H9 (cell line): Measurements from ENCODE around the gene SH3BGRL3. TPM values are rescaled to one million over a fixed set of nuclear protein-coding genes. Genes with fewer than 3 reads are reported as not detected.

Experiments
- DNase-seq: peaks from one replicate; pipeline ENCODE4 v3.0.0-alpha.2; 2017
- H2AFZ ChIP-seq: one replicate; pipeline ENCODE4 v1.6.1; 2013; ENCODE audit warnings: mild to moderate bottlenecking, low read length, control low read depth, moderate library complexity
- H2AK5ac ChIP-seq: 2 replicates; pipeline ENCODE4 v1.6.1; 2013; ENCODE audit warnings: low read length, control low read depth, mixed read lengths; ENCODE audit not compliant: insufficient read length
- H2BK120ac ChIP-seq: one replicate; pipeline ENCODE4 v1.6.1; 2013; ENCODE audit warnings: low read depth, mild to moderate bottlenecking, low read length, control low read depth, inconsistent platforms; ENCODE audit not compliant: poor library complexity, severe bottlenecking
- H2BK12ac ChIP-seq: 2 replicates; pipeline ENCODE4 v1.6.1; 2013; ENCODE audit warnings: low read length, control low read depth, mixed read lengths, low read depth; ENCODE audit not compliant: insufficient read length
- H2BK15ac ChIP-seq: 2 replicates; pipeline ENCODE4 v1.6.1; 2013; ENCODE audit warnings: low read depth, low read length, control low read depth
- H2BK20ac ChIP-seq: one replicate; pipeline ENCODE4 v1.6.1; 2013; ENCODE audit warnings: low read depth, mild to moderate bottlenecking, low read length, control low read depth, inconsistent platforms; ENCODE audit not compliant: poor library complexity, severe bottlenecking
- H2BK5ac ChIP-seq: 2 replicates; pipeline ENCODE4 v1.6.1; 2013; ENCODE audit warnings: low read length, control low read depth, mixed read lengths; ENCODE audit not compliant: insufficient read length
- H3K14ac ChIP-seq: 2 replicates; pipeline ENCODE4 v1.6.1; 2013; ENCODE audit warnings: low read length, control low read depth; ENCODE audit not compliant: insufficient read depth
- H3K18ac ChIP-seq: 2 replicates; pipeline ENCODE4 v1.6.1; 2013; ENCODE audit warnings: low read depth, mild to moderate bottlenecking, mixed read lengths, low read length, control low read depth; ENCODE audit not compliant: insufficient read length
- H3K23ac ChIP-seq: 2 replicates; pipeline ENCODE4 v1.6.1; 2013; ENCODE audit warnings: low read length, control low read depth, mixed read lengths, low read depth; ENCODE audit not compliant: insufficient read length
- H3K23me2 ChIP-seq: 2 replicates; pipeline ENCODE4 v1.6.1; 2013; ENCODE audit warnings: low read depth, mild to moderate bottlenecking, mixed read lengths, low read length, control low read depth; ENCODE audit not compliant: insufficient read length, poor library complexity, severe bottlenecking
- H3K27ac ChIP-seq: 2 replicates; pipeline ENCODE4 v1.5.1; 2013; ENCODE audit warnings: low read length, control low read depth, mixed read lengths, low read depth; ENCODE audit not compliant: insufficient read length
- H3K27me3 ChIP-seq: 2 replicates; pipeline ENCODE4 v1.6.1; 2013; ENCODE audit warnings: low read length, control low read depth, inconsistent platforms; ENCODE audit not compliant: insufficient read depth
- H3K4ac ChIP-seq: 2 replicates; pipeline ENCODE4 v1.6.1; 2013; ENCODE audit warnings: low read depth, mild to moderate bottlenecking, control low read depth, inconsistent platforms, low read length, moderate library complexity
- H3K4me1 ChIP-seq: 2 replicates; pipeline ENCODE4 v1.6.1; 2013; ENCODE audit warnings: low read length, control low read depth, inconsistent platforms; ENCODE audit not compliant: insufficient read depth
- H3K4me2 ChIP-seq: 2 replicates; pipeline ENCODE4 v1.6.1; 2013; ENCODE audit warnings: low read length, control low read depth, mixed read lengths; ENCODE audit not compliant: insufficient read length, insufficient read depth
- H3K56ac ChIP-seq: 2 replicates; pipeline ENCODE4 v1.6.1; 2013; ENCODE audit warnings: low read depth, mild to moderate bottlenecking, mixed read lengths, low read length, control low read depth; ENCODE audit not compliant: insufficient read length
- H3K79me1 ChIP-seq: 2 replicates; pipeline ENCODE4 v1.6.1; 2013; ENCODE audit warnings: low read depth, mild to moderate bottlenecking, moderate library complexity, low read length, control low read depth, inconsistent platforms; ENCODE audit not compliant: insufficient read depth, poor library complexity, severe bottlenecking
- H3K79me2 ChIP-seq: 2 replicates; pipeline ENCODE4 v1.6.1; 2013; ENCODE audit warnings: low read length, control low read depth, inconsistent platforms; ENCODE audit not compliant: insufficient read depth
- H3K9ac ChIP-seq: 2 replicates; pipeline ENCODE4 v1.6.1; 2013; ENCODE audit warnings: low read length, control low read depth, mixed read lengths; ENCODE audit not compliant: insufficient read length; ENCODE audit errors: extremely low read depth
- H3K9me3 ChIP-seq: one replicate; pipeline ENCODE4 v1.6.1; 2013; ENCODE audit warnings: low read depth, low read length, inconsistent platforms; ENCODE audit not compliant: control insufficient read depth
- H3T11ph ChIP-seq: one replicate; pipeline ENCODE4 v1.6.1; 2013; ENCODE audit warnings: mild to moderate bottlenecking, low read length, control low read depth, inconsistent platforms
- H4K20me1 ChIP-seq: one replicate; pipeline ENCODE4 v1.6.1; 2013; ENCODE audit not compliant: control insufficient read depth, insufficient read length, insufficient read depth
- H4K5ac ChIP-seq: 2 replicates; pipeline ENCODE4 v1.6.1; 2013; ENCODE audit warnings: low read depth, mild to moderate bottlenecking, mixed read lengths, low read length, control low read depth; ENCODE audit not compliant: insufficient read length
- H4K8ac ChIP-seq: replicated peaks from 2 replicates; pipeline ENCODE4 v1.6.1; 2013; ENCODE audit warnings: low read length, control low read depth, mixed read lengths, low read depth; ENCODE audit not compliant: insufficient read length
- H4K91ac ChIP-seq: 2 replicates; pipeline ENCODE4 v1.6.1; 2013; ENCODE audit warnings: low read depth, mild to moderate bottlenecking, moderate library complexity, mixed read lengths, low read length, control low read depth; ENCODE audit not compliant: insufficient read length
- H3K27ac Mint-ChIP-seq, 3 experiments: 2 replicates in 2 of 3; 3 replicates in 1 of 3; pipeline ENCODE4 v1.8.0; 2020 to 2021; ENCODE audit warnings: mixed read lengths in 3 of 3, mild to moderate bottlenecking in 1 of 3, moderate library complexity in 1 of 3
- H3K27me3 Mint-ChIP-seq: 2 replicates; pipeline ENCODE4 v1.8.0; 2021; ENCODE audit warnings: low read depth, mild to moderate bottlenecking, moderate library complexity, mixed read lengths
- H3K36me3 Mint-ChIP-seq, 3 experiments: 2 replicates in 2 of 3; 3 replicates in 1 of 3; pipeline ENCODE4 v1.8.0; 2020 to 2021; ENCODE audit warnings: low read depth in 3 of 3, mixed read lengths in 3 of 3; ENCODE audit not compliant: insufficient read depth in 1 of 3
- H3K4me1 Mint-ChIP-seq, 2 experiments: 2 replicates each; pipeline ENCODE4 v1.8.0; 2020; ENCODE audit warnings: mixed read lengths in 2 of 2
- H3K4me3 Mint-ChIP-seq, 2 experiments: 2 replicates in 1 of 2; 3 replicates in 1 of 2; pipeline ENCODE4 v1.8.0; 2020 to 2021; ENCODE audit warnings: mild to moderate bottlenecking in 2 of 2, mixed read lengths in 2 of 2, moderate library complexity in 1 of 2
- H3K9me3 Mint-ChIP-seq, 2 experiments: 2 replicates in 1 of 2; 3 replicates in 1 of 2; pipeline ENCODE4 v1.8.0; 2020; ENCODE audit warnings: mild to moderate bottlenecking in 2 of 2, mixed read lengths in 2 of 2, moderate library complexity in 1 of 2
- WGBS: extraction: QIAGEN DNeasy Blood & Tissue Kit; methylation state at CpG from one replicate; pipeline ENCODE4 v1.1.7; 2013; ENCODE audit warnings: missing lambda C conversion rate, low lambda C conversion rate, mixed read lengths; ENCODE audit not compliant: insufficient read length; ENCODE audit errors: extremely low coverage; 5-methylcytosine and 5-hydroxymethylcytosine counted together
- total RNA-seq: library from RNA; stranded (reverse); gene quantifications from 2 replicates; pipeline ENCODE4 v1.2.1, GENCODE V29; 2021
- TF ChIP-seq, protein P1 (sequence below): fragments of 200-600 bp; sonication (generic); conservative IDR thresholded peaks from 3 replicates; pipeline ENCODE4 v1.8.0; 2021; ENCODE audit warnings: antibody characterized with exemption, mild to moderate bottlenecking

The SH3BGRL3 gene
- total RNA-seq, 1 experiment from 2014 or later = 86.3 TPM

DNA sequence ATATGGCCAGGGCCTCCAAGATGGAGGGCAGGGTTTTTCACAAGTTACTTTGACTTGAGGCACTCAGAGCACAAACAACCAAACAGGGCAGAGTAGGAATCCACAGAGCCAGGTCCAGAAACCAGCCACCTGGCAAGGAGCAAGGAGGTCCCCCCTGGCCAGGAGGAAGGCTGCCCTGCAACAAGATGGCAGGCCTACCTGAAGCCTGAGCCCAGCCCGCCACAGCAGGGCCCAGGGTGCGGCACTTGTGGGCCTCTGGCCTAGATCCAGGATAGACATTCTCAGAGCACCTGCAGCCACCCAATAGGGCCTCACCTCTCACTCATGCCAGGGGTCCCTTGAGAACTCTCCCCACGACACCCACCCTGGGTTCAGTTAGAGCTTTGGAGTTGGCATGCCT, 11.5 kb downstream of the SH3BGRL3 start:
- Histone ChIP-seq H3K4me1 (peaks cover 3% of the 10 kb centered on the region; the same call in 1 of the 2 replicates), H2BK12ac (no peak overlapping the region), H3K56ac (no peak overlapping the region), H2AK5ac (no peak overlapping the region), H3K9me3 (no peaks in the 10 kb centered on the region), H3K79me1 (no peaks in the 10 kb centered on the region), H3T11ph (no peak overlapping the region), H2BK15ac (no peak overlapping the region; the same call in 1 of the 2 replicates), H3K79me2 (no peaks in the 10 kb centered on the region), H3K27ac (no peak overlapping the region), H3K9ac (no peak overlapping the region), H3K23me2 (no peaks in the 10 kb centered on the region), H4K91ac (no peak overlapping the region), H3K27me3 (no peaks in the 10 kb centered on the region), H4K5ac (no peak overlapping the region), H2BK5ac (no peak overlapping the region), H2BK120ac (no peak overlapping the region), H3K4me2 (no peak overlapping the region), H3K18ac (no peak overlapping the region), H2AFZ (no peak overlapping the region), H2BK20ac (no peak overlapping the region), H3K14ac (no peak overlapping the region), H3K23ac (no peak overlapping the region), H3K4ac (no peak overlapping the region), H4K20me1 (no peaks in the 10 kb centered on the region), H4K8ac (no peak overlapping the region)
- TF ChIP-seq, protein P1, sequence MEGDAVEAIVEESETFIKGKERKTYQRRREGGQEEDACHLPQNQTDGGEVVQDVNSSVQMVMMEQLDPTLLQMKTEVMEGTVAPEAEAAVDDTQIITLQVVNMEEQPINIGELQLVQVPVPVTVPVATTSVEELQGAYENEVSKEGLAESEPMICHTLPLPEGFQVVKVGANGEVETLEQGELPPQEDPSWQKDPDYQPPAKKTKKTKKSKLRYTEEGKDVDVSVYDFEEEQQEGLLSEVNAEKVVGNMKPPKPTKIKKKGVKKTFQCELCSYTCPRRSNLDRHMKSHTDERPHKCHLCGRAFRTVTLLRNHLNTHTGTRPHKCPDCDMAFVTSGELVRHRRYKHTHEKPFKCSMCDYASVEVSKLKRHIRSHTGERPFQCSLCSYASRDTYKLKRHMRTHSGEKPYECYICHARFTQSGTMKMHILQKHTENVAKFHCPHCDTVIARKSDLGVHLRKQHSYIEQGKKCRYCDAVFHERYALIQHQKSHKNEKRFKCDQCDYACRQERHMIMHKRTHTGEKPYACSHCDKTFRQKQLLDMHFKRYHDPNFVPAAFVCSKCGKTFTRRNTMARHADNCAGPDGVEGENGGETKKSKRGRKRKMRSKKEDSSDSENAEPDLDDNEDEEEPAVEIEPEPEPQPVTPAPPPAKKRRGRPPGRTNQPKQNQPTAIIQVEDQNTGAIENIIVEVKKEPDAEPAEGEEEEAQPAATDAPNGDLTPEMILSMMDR = no peak
- no peak for DNase-seq
- Mint-ChIP-seq H3K27ac (peak overlapping the region; percentile 64 to 74 (median 70); a peak in 4 of 7 replicates), H3K27me3 (no peaks in the 10 kb centered on the region), H3K36me3 (peaks cover 0 to 2% (median 0%) of the 10 kb centered on the region in 3 experiments; a peak in 1 of 7 replicates), H3K4me1 (peaks cover 21 to 31% of the 10 kb centered on the region in 2 experiments), H3K9me3 (no peaks in the 10 kb centered on the region), H3K4me3 (no peak overlapping the region)
- no CpG with 5 or more reads among the region's 3 CpGs for WGBS
